GM15510 (cell line): ENCODE data around the gene PLD2.

ENCODE experiments used
- POLR2A ChIP-seq: IDR thresholded peaks from 3 replicates; pipeline ENCODE4 v1.6.1; 2011; ENCODE audit warnings: borderline replicate concordance; ENCODE audit not compliant: insufficient read length; ENCODE audit errors: extremely low read depth

The PLD2 gene

GRCh38 chr17:4785311-4786105 is 21.4 kb upstream of the PLD2 start:
- no peak for TF ChIP-seq POLR2A

GRCh38 chr17:4786106-4786511 is 20.8 kb upstream of the PLD2 start, which contains the start of gene VMO1:
Gene VMO1 (minus strand): TSS chr17:4786364. CDS start chr17:4786352, 12 bp downstream.
- TF ChIP-seq POLR2A, result no peak

- TF ChIP-seq POLR2A, result no peak
These were observed 20.4 kb upstream of the PLD2 start for GRCh38 chr17:4786516-4786915.

- TF ChIP-seq POLR2A, result no peak
These were observed 18.7 kb upstream of the PLD2 start for GRCh38 chr17:4788159-4788806.

- TF ChIP-seq POLR2A, result no peak
These were observed 17.9 kb upstream of the PLD2 start, which contains the start of gene GLTPD2 for GRCh38 chr17:4788807-4789700. Gene GLTPD2 (plus strand): TSS chr17:4788964. CDS start chr17:4789012, 48 bp downstream.

- TF ChIP-seq POLR2A, result no peak
These were observed 17.3 kb upstream of the PLD2 start for GRCh38 chr17:4789701-4789950.

GRCh38 chr17:4789951-4790704 is 16.8 kb upstream of the PLD2 start:
- peak; percentile 80 for TF ChIP-seq POLR2A

- no peak for TF ChIP-seq POLR2A
These were observed 16.3 kb upstream of the PLD2 start for GRCh38 chr17:4790705-4791088.

- no peak for TF ChIP-seq POLR2A
These were observed 11.8 kb upstream of the PLD2 start for GRCh38 chr17:4795168-4795567.

GRCh38 chr17:4796552-4796920 is 10.4 kb upstream of the PLD2 start:
- TF ChIP-seq POLR2A, result no peak

- no peak for TF ChIP-seq POLR2A
These were observed 6.3 kb upstream of the PLD2 start for GRCh38 chr17:4800462-4801196.

- no peak for TF ChIP-seq POLR2A
These were observed 4.7 kb upstream of the PLD2 start, which contains the start of gene C17orf114 for GRCh38 chr17:4802228-4802627. Gene C17orf114 (minus strand): TSS chr17:4802328.

- TF ChIP-seq POLR2A, result no peak
These were observed 536 bp upstream of the PLD2 start for GRCh38 chr17:4806456-4806776.

- TF ChIP-seq POLR2A, result no peak
These were observed 839 bp downstream of the PLD2 start for GRCh38 chr17:4807605-4808377.

- TF ChIP-seq POLR2A, result no peak
These were observed 1.4 kb downstream of the PLD2 start for GRCh38 chr17:4808378-4808767.
